GM12878 (cell line): ENCODE data around the gene HIP1. TPM values are rescaled to one million over a fixed set of nuclear protein-coding genes. Genes with fewer than 3 reads are reported as not detected.

ENCODE experiments used
- BHLHE40 ChIP-seq, 2 experiments: fragments of 450-650 bp in 1 of 2; IDR thresholded peaks; 2 replicates each; pipeline ENCODE4 v1.6.1; 2011 to 2017; ENCODE audit warnings: low read depth in 2 of 2, borderline replicate concordance in 1 of 2, improper control_type of control experiment in 1 of 2, low read length in 1 of 2, mild to moderate bottlenecking in 1 of 2
- BMI1 ChIP-seq: fragments of 450-650 bp; IDR thresholded peaks from 2 replicates; pipeline ENCODE4 v1.6.1; 2016; ENCODE audit warnings: mild to moderate bottlenecking, moderate library complexity, borderline replicate concordance
- CBFB ChIP-seq: IDR thresholded peaks from 2 replicates; pipeline ENCODE4 v1.6.1; 2016; ENCODE audit warnings: antibody characterized with exemption, low read depth
- ESRRA ChIP-seq: IDR thresholded peaks from 2 replicates; pipeline ENCODE4 v1.6.1; 2012; ENCODE audit warnings: mild to moderate bottlenecking, low read length, improper control_type of control experiment
- IKZF2 ChIP-seq, 2 experiments: fragments of 450-650 bp; IDR thresholded peaks; 2 replicates each; pipeline ENCODE4 v1.6.1; 2017; ENCODE audit warnings: mild to moderate bottlenecking in 2 of 2, moderate library complexity in 2 of 2
- MEF2A ChIP-seq: IDR thresholded peaks from 2 replicates; pipeline ENCODE4 v1.6.1; 2011; ENCODE audit warnings: low read depth, mild to moderate bottlenecking, low read length, moderate library complexity; ENCODE audit not compliant: insufficient read depth
- MTA2 ChIP-seq: fragments of 450-650 bp; IDR thresholded peaks from 2 replicates; pipeline ENCODE4 v1.6.1; 2016; ENCODE audit warnings: low read depth, mild to moderate bottlenecking, moderate library complexity
- MTA3 ChIP-seq: IDR thresholded peaks from 2 replicates; pipeline ENCODE4 v1.6.1; 2012; ENCODE audit warnings: low read length, inconsistent platforms, borderline replicate concordance
- NBN ChIP-seq: fragments of 450-650 bp; IDR thresholded peaks from 2 replicates; pipeline ENCODE4 v1.6.1; 2016
- PAX5 ChIP-seq: IDR thresholded peaks from 2 replicates; pipeline ENCODE4 v1.6.1; 2011; ENCODE audit warnings: low read depth, low read length, borderline replicate concordance
- RCOR1 ChIP-seq: conservative IDR thresholded peaks from 2 replicates; pipeline ENCODE4 v1.6.1; 2012; ENCODE audit warnings: low read depth, low read length, improper control_type of control experiment
- RFX5 ChIP-seq: IDR thresholded peaks from 2 replicates; pipeline ENCODE4 v1.6.1; 2011; ENCODE audit warnings: low read depth, low read length, improper control_type of control experiment
- SIN3A ChIP-seq: IDR thresholded peaks from 2 replicates; pipeline ENCODE4 v1.6.1; 2012; ENCODE audit warnings: low read depth, low read length, improper control_type of control experiment
- STAT1 ChIP-seq: fragments of 450-650 bp; conservative IDR thresholded peaks from 2 replicates; pipeline ENCODE4 v1.6.1; 2014; ENCODE audit warnings: antibody characterized with exemption, mild to moderate bottlenecking
- SUZ12 ChIP-seq: fragments of 200-600 bp; sonication (generic); IDR thresholded peaks from one replicate; pipeline ENCODE4 v1.6.1; 2018; ENCODE audit warnings: antibody characterized with exemption, mild to moderate bottlenecking; ENCODE audit not compliant: unreplicated experiment
- WRNIP1 ChIP-seq: IDR thresholded peaks from 2 replicates; pipeline ENCODE4 v1.6.1; 2011; ENCODE audit warnings: low read depth, low read length, improper control_type of control experiment, borderline replicate concordance
- ZNF217 ChIP-seq: fragments of 450-650 bp; IDR thresholded peaks from 2 replicates; pipeline ENCODE4 v1.6.1; 2017; ENCODE audit warnings: antibody characterized with exemption, mild to moderate bottlenecking
- ZNF622 ChIP-seq: fragments of 450-650 bp; IDR thresholded peaks from 2 replicates; pipeline ENCODE4 v1.6.1; 2017; ENCODE audit warnings: mild to moderate bottlenecking, inconsistent platforms
- polyA plus RNA-seq, 11 experiments: library from polyadenylated mRNA; depleted of rRNA in 4 of 11; unstranded in 6 of 11; stranded (reverse) in 5 of 11; fragments of >200 nt; fragmentation: Nextera tagmentation in 4 of 11; fragmentation: Illumina TruSeq in 1 of 11; extraction: Ambion mirVana in 4 of 11; extraction: Trizol in 1 of 11; gene quantifications; 1 replicate in 1 of 11; 2 replicates in 10 of 11; pipeline versions ENCODE4 v1.2.1 to v1.2.3, GENCODE V29; 2011 to 2016; ENCODE audit warnings: inconsistent platforms in 2 of 11, missing spikeins in 2 of 11, low read depth in 1 of 11
- total RNA-seq, 4 experiments: library from RNA; depleted of rRNA in 3 of 4; stranded (reverse); fragments of >200 nt in 3 of 4; fragmentation: Illumina TruSeq in 1 of 4; extraction: Trizol in 1 of 4; gene quantifications; 2 replicates each; pipeline versions ENCODE4 v1.2.1 to v1.2.3, GENCODE V29; 2013 to 2021
- TF ChIP-seq, protein P1 (sequence below), 3 experiments: IDR thresholded peaks in 2 of 3; conservative IDR thresholded peaks in 1 of 3; 2 replicates each; pipeline ENCODE4 v1.5.1; 2011; ENCODE audit warnings: low read depth in 3 of 3, low read length in 3 of 3, mild to moderate bottlenecking in 3 of 3, control low read depth in 2 of 3, moderate library complexity in 2 of 3, inconsistent platforms in 1 of 3, mixed read lengths in 1 of 3; ENCODE audit not compliant: control insufficient read depth in 2 of 3, insufficient read depth in 1 of 3; ENCODE audit errors: extremely low read depth in 1 of 3
- TF ChIP-seq, protein P2 (sequence below): fragments of 450-650 bp; IDR thresholded peaks from 2 replicates; pipeline ENCODE4 v1.6.1; 2017; ENCODE audit warnings: borderline replicate concordance
- TF ChIP-seq, protein P3 (sequence below): fragments of 450-650 bp; IDR thresholded peaks from 2 replicates; pipeline ENCODE4 v1.6.1; 2018; ENCODE audit warnings: borderline replicate concordance, mild to moderate bottlenecking; ENCODE audit not compliant: partially characterized antibody
- TF ChIP-seq, protein P4 (sequence below): fragments of 450-650 bp; IDR thresholded peaks from 2 replicates; pipeline ENCODE4 v1.6.1; 2017; ENCODE audit warnings: mild to moderate bottlenecking, moderate library complexity

The HIP1 gene
- total and polyA plus RNA-seq, 10 of the 15 experiments (the other 5 are each of a cell fraction or from before 2014, with no cell fraction given): 1.2 to 9.7 (median 3.2) TPM

DNA sequence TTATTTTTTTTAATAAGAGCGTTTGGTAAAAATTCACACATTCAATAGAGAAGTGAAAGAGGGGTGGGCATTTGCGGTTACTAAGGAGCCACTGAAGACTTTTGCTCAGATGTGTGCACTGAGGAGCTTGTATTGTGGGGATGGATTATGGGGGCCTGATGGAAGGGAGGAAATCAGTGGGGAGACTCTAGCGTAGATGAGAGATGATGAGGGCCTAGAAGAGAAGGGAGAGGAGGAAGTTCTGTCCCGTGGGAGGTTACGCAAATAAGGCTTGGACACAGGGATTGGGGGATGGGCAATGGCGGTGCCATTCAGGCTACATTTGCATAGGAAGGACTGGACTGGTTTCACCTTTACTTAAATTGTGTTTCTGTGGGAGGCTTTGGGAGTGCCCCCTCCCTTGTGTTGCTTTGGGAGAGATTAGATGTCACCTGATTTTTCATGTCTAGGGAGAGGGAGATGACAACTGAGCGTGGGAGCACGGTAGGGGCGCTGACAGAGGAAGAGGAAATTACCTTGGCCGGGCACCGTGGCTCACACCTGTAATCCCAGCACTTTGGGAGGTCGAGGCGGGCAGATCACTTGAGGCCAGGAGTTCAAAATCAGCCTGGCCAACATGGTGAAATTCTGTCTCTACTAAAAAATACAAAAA is 2.2 kb upstream of the HIP1 start (continued):
- TF ChIP-seq, protein P1, sequence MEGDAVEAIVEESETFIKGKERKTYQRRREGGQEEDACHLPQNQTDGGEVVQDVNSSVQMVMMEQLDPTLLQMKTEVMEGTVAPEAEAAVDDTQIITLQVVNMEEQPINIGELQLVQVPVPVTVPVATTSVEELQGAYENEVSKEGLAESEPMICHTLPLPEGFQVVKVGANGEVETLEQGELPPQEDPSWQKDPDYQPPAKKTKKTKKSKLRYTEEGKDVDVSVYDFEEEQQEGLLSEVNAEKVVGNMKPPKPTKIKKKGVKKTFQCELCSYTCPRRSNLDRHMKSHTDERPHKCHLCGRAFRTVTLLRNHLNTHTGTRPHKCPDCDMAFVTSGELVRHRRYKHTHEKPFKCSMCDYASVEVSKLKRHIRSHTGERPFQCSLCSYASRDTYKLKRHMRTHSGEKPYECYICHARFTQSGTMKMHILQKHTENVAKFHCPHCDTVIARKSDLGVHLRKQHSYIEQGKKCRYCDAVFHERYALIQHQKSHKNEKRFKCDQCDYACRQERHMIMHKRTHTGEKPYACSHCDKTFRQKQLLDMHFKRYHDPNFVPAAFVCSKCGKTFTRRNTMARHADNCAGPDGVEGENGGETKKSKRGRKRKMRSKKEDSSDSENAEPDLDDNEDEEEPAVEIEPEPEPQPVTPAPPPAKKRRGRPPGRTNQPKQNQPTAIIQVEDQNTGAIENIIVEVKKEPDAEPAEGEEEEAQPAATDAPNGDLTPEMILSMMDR (IDR thresholded peaks at IDR 0.05 in 2 of 3, conservative IDR thresholded peaks at IDR 0.05 in 1 of 3; ENCODE audit: control insufficient read depth in 2 of 3, extremely low read depth in 1 of 3, insufficient read depth in 1 of 3, low read depth in 3 of 3, low read length in 3 of 3): no peak
- TF ChIP-seq ESRRA (no peak), WRNIP1 (no peak), NBN (peak; percentile 74), PAX5 (0 out of 2 replicates have a peak, but pooled peaks have one; percentile 37), SUZ12 (no peak), CBFB (peak; percentile 71; the same call in 1 of the 2 replicates), MTA3 (no peak), MTA2 (peak; percentile 80), RFX5 (no peak), ZNF622 (no peak), ZNF217 (no peak), RCOR1 (no peak), IKZF2 (IDR thresholded peaks at IDR 0.05) (peak; percentile 92 to 93), BMI1 (no peak), STAT1 (no peak), BHLHE40 (IDR thresholded peaks at IDR 0.05; ENCODE audit: borderline replicate concordance in 1 of 2, low read depth in 2 of 2, low read length in 1 of 2) (peak in 1 of 2 experiments; percentile 31; a peak in 1 of 4 replicates), MEF2A (no peak), SIN3A (no peak)
- TF ChIP-seq, protein P2, sequence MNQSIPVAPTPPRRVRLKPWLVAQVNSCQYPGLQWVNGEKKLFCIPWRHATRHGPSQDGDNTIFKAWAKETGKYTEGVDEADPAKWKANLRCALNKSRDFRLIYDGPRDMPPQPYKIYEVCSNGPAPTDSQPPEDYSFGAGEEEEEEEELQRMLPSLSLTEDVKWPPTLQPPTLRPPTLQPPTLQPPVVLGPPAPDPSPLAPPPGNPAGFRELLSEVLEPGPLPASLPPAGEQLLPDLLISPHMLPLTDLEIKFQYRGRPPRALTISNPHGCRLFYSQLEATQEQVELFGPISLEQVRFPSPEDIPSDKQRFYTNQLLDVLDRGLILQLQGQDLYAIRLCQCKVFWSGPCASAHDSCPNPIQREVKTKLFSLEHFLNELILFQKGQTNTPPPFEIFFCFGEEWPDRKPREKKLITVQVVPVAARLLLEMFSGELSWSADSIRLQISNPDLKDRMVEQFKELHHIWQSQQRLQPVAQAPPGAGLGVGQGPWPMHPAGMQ: no peak
- TF ChIP-seq, protein P3, sequence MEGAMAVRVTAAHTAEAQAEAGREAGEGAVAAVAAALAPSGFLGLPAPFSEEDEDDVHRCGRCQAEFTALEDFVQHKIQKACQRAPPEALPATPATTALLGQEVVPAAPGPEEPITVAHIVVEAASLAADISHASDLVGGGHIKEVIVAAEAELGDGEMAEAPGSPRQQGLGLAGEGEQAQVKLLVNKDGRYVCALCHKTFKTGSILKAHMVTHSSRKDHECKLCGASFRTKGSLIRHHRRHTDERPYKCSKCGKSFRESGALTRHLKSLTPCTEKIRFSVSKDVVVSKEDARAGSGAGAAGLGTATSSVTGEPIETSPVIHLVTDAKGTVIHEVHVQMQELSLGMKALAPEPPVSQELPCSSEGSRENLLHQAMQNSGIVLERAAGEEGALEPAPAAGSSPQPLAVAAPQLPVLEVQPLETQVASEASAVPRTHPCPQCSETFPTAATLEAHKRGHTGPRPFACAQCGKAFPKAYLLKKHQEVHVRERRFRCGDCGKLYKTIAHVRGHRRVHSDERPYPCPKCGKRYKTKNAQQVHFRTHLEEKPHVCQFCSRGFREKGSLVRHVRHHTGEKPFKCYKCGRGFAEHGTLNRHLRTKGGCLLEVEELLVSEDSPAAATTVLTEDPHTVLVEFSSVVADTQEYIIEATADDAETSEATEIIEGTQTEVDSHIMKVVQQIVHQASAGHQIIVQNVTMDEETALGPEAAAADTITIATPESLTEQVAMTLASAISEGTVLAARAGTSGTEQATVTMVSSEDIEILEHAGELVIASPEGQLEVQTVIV: no peak
- TF ChIP-seq, protein P4, sequence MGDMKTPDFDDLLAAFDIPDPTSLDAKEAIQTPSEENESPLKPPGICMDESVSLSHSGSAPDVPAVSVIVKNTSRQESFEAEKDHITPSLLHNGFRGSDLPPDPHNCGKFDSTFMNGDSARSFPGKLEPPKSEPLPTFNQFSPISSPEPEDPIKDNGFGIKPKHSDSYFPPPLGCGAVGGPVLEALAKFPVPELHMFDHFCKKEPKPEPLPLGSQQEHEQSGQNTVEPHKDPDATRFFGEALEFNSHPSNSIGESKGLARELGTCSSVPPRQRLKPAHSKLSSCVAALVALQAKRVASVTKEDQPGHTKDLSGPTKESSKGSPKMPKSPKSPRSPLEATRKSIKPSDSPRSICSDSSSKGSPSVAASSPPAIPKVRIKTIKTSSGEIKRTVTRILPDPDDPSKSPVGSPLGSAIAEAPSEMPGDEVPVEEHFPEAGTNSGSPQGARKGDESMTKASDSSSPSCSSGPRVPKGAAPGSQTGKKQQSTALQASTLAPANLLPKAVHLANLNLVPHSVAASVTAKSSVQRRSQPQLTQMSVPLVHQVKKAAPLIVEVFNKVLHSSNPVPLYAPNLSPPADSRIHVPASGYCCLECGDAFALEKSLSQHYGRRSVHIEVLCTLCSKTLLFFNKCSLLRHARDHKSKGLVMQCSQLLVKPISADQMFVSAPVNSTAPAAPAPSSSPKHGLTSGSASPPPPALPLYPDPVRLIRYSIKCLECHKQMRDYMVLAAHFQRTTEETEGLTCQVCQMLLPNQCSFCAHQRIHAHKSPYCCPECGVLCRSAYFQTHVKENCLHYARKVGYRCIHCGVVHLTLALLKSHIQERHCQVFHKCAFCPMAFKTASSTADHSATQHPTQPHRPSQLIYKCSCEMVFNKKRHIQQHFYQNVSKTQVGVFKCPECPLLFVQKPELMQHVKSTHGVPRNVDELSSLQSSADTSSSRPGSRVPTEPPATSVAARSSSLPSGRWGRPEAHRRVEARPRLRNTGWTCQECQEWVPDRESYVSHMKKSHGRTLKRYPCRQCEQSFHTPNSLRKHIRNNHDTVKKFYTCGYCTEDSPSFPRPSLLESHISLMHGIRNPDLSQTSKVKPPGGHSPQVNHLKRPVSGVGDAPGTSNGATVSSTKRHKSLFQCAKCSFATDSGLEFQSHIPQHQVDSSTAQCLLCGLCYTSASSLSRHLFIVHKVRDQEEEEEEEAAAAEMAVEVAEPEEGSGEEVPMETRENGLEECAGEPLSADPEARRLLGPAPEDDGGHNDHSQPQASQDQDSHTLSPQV: no peak
